HepG2 (cell line): Measurements from ENCODE around the gene AXIN2. TPM values are rescaled to one million over a fixed set of nuclear protein-coding genes. Genes with fewer than 3 reads are reported as not detected.
A peak's percentile ranks its signal among the peaks of the same experiment; 100 is the strongest.

ENCODE experiments used
- CHD4 ChIP-seq: fragments of 200-600 bp; sonication (generic); IDR thresholded peaks from 2 replicates; pipeline ENCODE4 v1.7.0; 2017; ENCODE audit warnings: mild to moderate bottlenecking, low read length, borderline replicate concordance
- ELF3 ChIP-seq: IDR thresholded peaks from 2 replicates; pipeline ENCODE4 v1.6.1; 2016; ENCODE audit warnings: missing genetic modification reagents, missing compliant biosample characterization
- FOSL2 ChIP-seq: sonication (generic); formaldehyde crosslinking; IDR thresholded peaks from 2 replicates; pipeline ENCODE4 v1.4.0; 2020; ENCODE audit warnings: missing genetic modification reagents
- MXD4 ChIP-seq: IDR thresholded peaks from 2 replicates; pipeline ENCODE4 v1.6.1; 2016; ENCODE audit warnings: mild to moderate bottlenecking, missing biosample characterization, missing genetic modification reagents
- SAP130 ChIP-seq: IDR thresholded peaks from 2 replicates; pipeline ENCODE4 v1.6.1; 2016; ENCODE audit warnings: low read depth
- UBTF ChIP-seq: sonication (generic); formaldehyde crosslinking; IDR thresholded peaks from 2 replicates; pipeline ENCODE4 v1.4.0; 2020; ENCODE audit warnings: mild to moderate bottlenecking, missing genetic modification reagents
- ZFP91 ChIP-seq: sonication (generic); formaldehyde crosslinking; IDR thresholded peaks from 2 replicates; pipeline ENCODE4 v1.9.0; 2022; ENCODE audit warnings: missing genetic modification reagents, mild to moderate bottlenecking, borderline replicate concordance
- ZHX2 ChIP-seq, 2 experiments: sonication (generic) in 1 of 2; formaldehyde crosslinking in 1 of 2; IDR thresholded peaks; 2 replicates each; pipeline versions ENCODE4 v1.6.1 to v1.9.0; 2014 to 2022; ENCODE audit warnings: antibody characterized with exemption in 1 of 2, borderline replicate concordance in 1 of 2, inconsistent platforms in 1 of 2, low read depth in 1 of 2, missing genetic modification reagents in 1 of 2
- ZNF138 ChIP-seq: sonication (generic); formaldehyde crosslinking; IDR thresholded peaks from 2 replicates; pipeline ENCODE4 v1.5.0; 2020; ENCODE audit warnings: mild to moderate bottlenecking, low read depth, missing genetic modification reagents
- ZNF691 ChIP-seq: sonication (generic); formaldehyde crosslinking; IDR thresholded peaks from 2 replicates; pipeline ENCODE4 v1.4.0; 2020; ENCODE audit warnings: missing genetic modification reagents, low read depth, mild to moderate bottlenecking, borderline replicate concordance
- ZNF792 ChIP-seq: IDR thresholded peaks from 2 replicates; pipeline ENCODE4 v1.6.1; 2016
- polyA plus RNA-seq, 8 experiments: library from polyadenylated mRNA; depleted of rRNA in 3 of 8; stranded (reverse) in 7 of 8; unstranded in 1 of 8; fragments of >200 nt; fragmentation: Illumina TruSeq in 4 of 8; extraction: Trizol in 4 of 8; gene quantifications; 2 replicates each; pipeline versions ENCODE4 v1.2.1 to v1.2.3, GENCODE V29; 2011 to 2016; ENCODE audit warnings: low read depth in 4 of 8, missing spikeins in 1 of 8, mixed read lengths in 1 of 8; ENCODE audit not compliant: insufficient read depth in 1 of 8
- total RNA-seq, 5 experiments: library from RNA; depleted of rRNA; stranded (reverse); fragments of >200 nt; fragmentation: Illumina TruSeq; extraction: Trizol; gene quantifications; 2 replicates each; pipeline ENCODE4 v1.2.3, GENCODE V29; 2016; ENCODE audit warnings: low read depth in 1 of 5
- TF ChIP-seq, protein P1 (sequence below): IDR thresholded peaks from 2 replicates; pipeline ENCODE4 v1.6.1; 2016; ENCODE audit warnings: low read depth, control low read depth
- TF ChIP-seq, protein P2 (sequence below): IDR thresholded peaks from 2 replicates; pipeline ENCODE4 v1.6.1; 2016; ENCODE audit warnings: low read depth

Gene AXIN2
- total and polyA plus RNA-seq, 2 of the 13 experiments (the other 11 are each of a cell fraction or from before 2014, with no cell fraction given): 58.6 to 63.4 TPM

DNA sequence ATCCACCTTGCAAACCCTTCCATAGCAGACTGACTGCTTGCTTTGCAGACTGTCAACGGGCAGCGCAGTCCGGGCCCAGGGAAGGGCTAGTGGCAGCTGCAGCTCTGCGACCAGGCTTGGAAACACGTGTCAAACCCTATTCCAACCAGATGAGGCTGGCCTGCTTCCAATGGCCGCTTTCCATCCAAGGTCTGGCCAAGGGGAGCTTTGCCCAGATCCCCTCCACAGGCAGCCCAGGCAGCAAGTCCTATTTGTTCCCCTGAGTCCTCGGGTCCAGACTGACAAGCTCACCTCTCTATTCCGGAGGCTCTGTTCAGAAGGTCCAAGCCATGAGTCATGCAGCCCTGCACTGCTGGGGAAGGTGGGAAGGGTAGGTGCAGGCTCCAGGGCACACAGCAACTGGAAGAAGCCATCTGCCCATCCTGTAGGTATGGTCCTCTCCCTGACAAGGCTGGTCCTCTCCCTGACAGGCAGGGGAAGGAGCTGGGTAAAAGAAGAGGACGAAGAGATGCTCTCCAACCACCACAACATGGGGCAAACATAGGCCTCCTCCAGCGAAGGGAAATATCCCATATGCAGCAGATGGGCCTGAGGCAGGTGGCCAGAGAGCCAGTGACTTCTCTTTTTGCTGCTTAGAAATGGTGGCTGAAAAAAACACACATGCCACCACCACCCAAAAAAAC, 22.6 kb upstream of the AXIN2 start (continued):
- TF ChIP-seq ZHX2 (IDR thresholded peaks at IDR 0.05; ENCODE audit: low read depth): no peak
- no peak for TF ChIP-seq ZHX2 (CRISPR knock-in tag; IDR thresholded peaks at IDR 0.05; ENCODE audit: borderline replicate concordance)
- TF ChIP-seq SAP130 (CRISPR knock-in tag): peak; percentile 45
- 0 out of 2 replicates have a peak, but pooled peaks have one; percentile 23 for TF ChIP-seq ZNF691
- TF ChIP-seq, protein P1, sequence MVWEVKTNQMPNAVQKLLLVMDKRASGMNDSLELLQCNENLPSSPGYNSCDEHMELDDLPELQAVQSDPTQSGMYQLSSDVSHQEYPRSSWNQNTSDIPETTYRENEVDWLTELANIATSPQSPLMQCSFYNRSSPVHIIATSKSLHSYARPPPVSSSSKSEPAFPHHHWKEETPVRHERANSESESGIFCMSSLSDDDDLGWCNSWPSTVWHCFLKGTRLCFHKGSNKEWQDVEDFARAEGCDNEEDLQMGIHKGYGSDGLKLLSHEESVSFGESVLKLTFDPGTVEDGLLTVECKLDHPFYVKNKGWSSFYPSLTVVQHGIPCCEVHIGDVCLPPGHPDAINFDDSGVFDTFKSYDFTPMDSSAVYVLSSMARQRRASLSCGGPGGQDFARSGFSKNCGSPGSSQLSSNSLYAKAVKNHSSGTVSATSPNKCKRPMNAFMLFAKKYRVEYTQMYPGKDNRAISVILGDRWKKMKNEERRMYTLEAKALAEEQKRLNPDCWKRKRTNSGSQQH (CRISPR knock-in tag): 0 out of 2 replicates have a peak, but pooled peaks have one; percentile 52
- TF ChIP-seq FOSL2 (CRISPR knock-in tag): peak; percentile 92
- no peak for TF ChIP-seq CHD4
- 0 out of 2 replicates have a peak, but pooled peaks have one; percentile 37 for TF ChIP-seq ZFP91 (CRISPR knock-in tag)
- TF ChIP-seq, protein P2, sequence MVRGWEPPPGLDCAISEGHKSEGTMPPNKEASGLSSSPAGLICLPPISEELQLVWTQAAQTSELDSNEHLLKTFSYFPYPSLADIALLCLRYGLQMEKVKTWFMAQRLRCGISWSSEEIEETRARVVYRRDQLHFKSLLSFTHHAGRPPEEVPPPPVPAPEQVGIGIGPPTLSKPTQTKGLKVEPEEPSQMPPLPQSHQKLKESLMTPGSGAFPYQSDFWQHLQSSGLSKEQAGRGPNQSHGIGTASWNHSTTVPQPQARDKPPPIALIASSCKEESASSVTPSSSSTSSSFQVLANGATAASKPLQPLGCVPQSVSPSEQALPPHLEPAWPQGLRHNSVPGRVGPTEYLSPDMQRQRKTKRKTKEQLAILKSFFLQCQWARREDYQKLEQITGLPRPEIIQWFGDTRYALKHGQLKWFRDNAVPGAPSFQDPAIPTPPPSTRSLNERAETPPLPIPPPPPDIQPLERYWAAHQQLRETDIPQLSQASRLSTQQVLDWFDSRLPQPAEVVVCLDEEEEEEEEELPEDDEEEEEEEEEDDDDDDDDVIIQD (CRISPR knock-in tag): 0 out of 2 replicates have a peak, but pooled peaks have one; percentile 32
- TF ChIP-seq ZNF792: peak; percentile 28; the same call in 1 of the 2 replicates
- TF ChIP-seq ELF3 (CRISPR knock-in tag): no peak
- TF ChIP-seq MXD4: no peak
- TF ChIP-seq ZNF138 (CRISPR knock-in tag): no peak
- TF ChIP-seq UBTF (CRISPR knock-in tag): 0 out of 2 replicates have a peak, but pooled peaks have one; percentile 62
- TF ChIP-seq, all 625 proteins: peak for 43
